Ovary (tissue), 9 donors: ENCODE measurements around the gene EFCAB3. TPM values are rescaled to one million over a fixed set of nuclear protein-coding genes. Genes with fewer than 3 reads are reported as not detected.

ENCODE experiments used
- DNase-seq, 5 donors: peaks; one replicate each; pipeline ENCODE4 v3.0.0-alpha.2; 2019 to 2020
- H3K27ac ChIP-seq, 2 donors: fragments of 200-600 bp; one replicate each; pipeline versions ENCODE4 v1.5.1 to v1.8.0; 2019 to 2022
- H3K27me3 ChIP-seq: fragments of 200-600 bp; one replicate; pipeline ENCODE4 v1.8.0; 2022
- H3K36me3 ChIP-seq: fragments of 200-600 bp; sonication (generic); one replicate; pipeline ENCODE4 v1.5.1; 2019
- H3K4me1 ChIP-seq: one replicate; pipeline ENCODE4 v1.8.1; 2013; ENCODE audit warnings: mild to moderate bottlenecking, moderate library complexity; ENCODE audit not compliant: insufficient read depth
- H3K4me3 ChIP-seq: fragments of 200-600 bp; sonication (generic); one replicate; pipeline ENCODE4 v1.5.1; 2017
- H3K9me3 ChIP-seq, 2 donors: fragments of 200-600 bp in 1 of 2; sonication (generic) in 1 of 2; one replicate each; pipeline versions ENCODE4 v1.5.1 to v1.8.1; 2013 to 2019; ENCODE audit warnings: mild to moderate bottlenecking in 1 of 2, moderate library complexity in 1 of 2
- CTCF ChIP-seq, 3 donors: fragments of 450-650 bp in 2 of 3; fragments of 200-600 bp in 1 of 3; IDR thresholded peaks; one replicate each; pipeline versions ENCODE4 v1.5.1 to v1.8.0; 2016 to 2022; ENCODE audit warnings: antibody characterized with exemption in 3 of 3, mild to moderate bottlenecking in 1 of 3
- EP300 ChIP-seq: sonication (generic); formaldehyde crosslinking; IDR thresholded peaks from one replicate; pipeline ENCODE4 v1.6.1; 2017; ENCODE audit warnings: antibody characterized with exemption
- POLR2A ChIP-seq: fragments of 450-650 bp; IDR thresholded peaks from one replicate; pipeline ENCODE4 v1.6.1; 2017; ENCODE audit warnings: antibody characterized with exemption, mild to moderate bottlenecking, moderate library complexity
- WGBS, 3 donors: extraction: QIAGEN DNeasy Blood & Tissue Kit in 1 of 3; methylation state at CpG; one replicate each; pipeline versions ENCODE4 v1.1.5 to v1.1.7; 2013 to 2017; 5-methylcytosine and 5-hydroxymethylcytosine counted together
- intact Hi-C, 4 donors: fragments of 100-400 bp; cut with DNase I; formaldehyde crosslinking; loops; one replicate each; pipeline versions ENCODE4 v1.11.0 to v1.15.1; 2022 to 2023
- polyA plus RNA-seq, 2 donors: library from polyadenylated mRNA; stranded (reverse); fragments of 200-250 nt in 1 of 2; fragments of 350-450 nt in 1 of 2; fragmentation: Illumina TruSeq in 1 of 2; extraction: RNeasy Lipid Tissue Mini Kit (QIAGEN cat#74804) in 1 of 2; gene quantifications; one replicate each; pipeline ENCODE4 v1.2.3, GENCODE V29; 2013 to 2014
- total RNA-seq, 7 donors: library from RNA; depleted of rRNA in 2 of 7; stranded (reverse); fragments of >200 nt in 2 of 7; fragmentation: NEBNext Ultra II Directional in 3 of 7; extraction: Animal tissue kit (Norgen Biotek cat#: 25700) in 3 of 7; gene quantifications; one replicate each; pipeline versions ENCODE4 v1.1.0 to v1.2.4, GENCODE V29; 2016 to 2023
- donor health status: DM: no; HTN: no; CAD: no; lungs with moderate emphysema.
- donor health status: DM: no; HTN: no; CAD: no.
- donor health status: Bipolar disorder and iron deficiency.
- donor health status: DM: yes; HTN: yes; CAD: no.
- donor health status: DM: no; HTN: no; CAD: no.
- donor health status: DM: yes; HTN: yes; CAD: no.

Gene EFCAB3
- total and polyA plus RNA-seq, 9 donors, result not detected

- TF ChIP-seq POLR2A (no peak), CTCF (IDR thresholded peaks at IDR 0.05) (no peak), EP300 (no peak)
- Histone ChIP-seq H3K4me3 (no peak overlapping the region), H3K9me3 (no peaks in the 10 kb centered on the region), H3K27ac (no peak overlapping the region), H3K36me3 (no peaks in the 10 kb centered on the region), H3K27me3 (no peaks in the 10 kb centered on the region), H3K4me1 (no peaks in the 10 kb centered on the region)
- no peak for DNase-seq
- WGBS, 3 donors, result 63 to 84% (median 69%) methylated on average over 2 of the region's 2 CpGs
- intact Hi-C loops, result no loop called here
These were observed 14.2 kb upstream of the EFCAB3 start for GRCh38 chr17:62366191-62366590.

DNA sequence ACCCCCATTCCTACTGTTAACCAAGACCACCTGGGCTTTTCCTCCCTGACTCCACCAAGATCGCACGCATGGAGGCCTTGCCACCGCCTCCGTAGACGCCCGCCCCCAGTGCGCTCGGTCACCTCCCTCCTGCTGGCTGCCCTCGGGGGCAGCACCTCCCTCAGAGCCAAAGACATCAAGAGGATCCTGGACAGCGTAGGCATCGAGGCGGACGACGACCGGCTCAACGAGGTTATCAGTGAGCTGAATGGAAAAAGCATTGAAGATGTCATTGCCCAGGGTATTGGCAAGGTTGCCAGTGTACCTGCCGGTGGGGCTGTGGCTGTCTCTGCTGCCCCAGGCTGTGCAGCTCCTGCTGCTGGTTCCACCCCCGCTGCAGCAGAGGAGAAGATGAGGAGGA is 1.2 kb downstream of the EFCAB3 start:
- no peak overlapping the region for H3K27ac ChIP-seq
- DNase-seq, result no peak
- H3K9me3 ChIP-seq, result no peaks in the 10 kb centered on the region
- H3K27me3 ChIP-seq, result no peaks in the 10 kb centered on the region
- intact Hi-C loops, result no loop called here
- H3K4me3 ChIP-seq, result no peak overlapping the region
- TF ChIP-seq EP300, result no peak
- H3K4me1 ChIP-seq, result no peaks in the 10 kb centered on the region
- H3K36me3 ChIP-seq, result no peaks in the 10 kb centered on the region
- WGBS, 3 donors, result 79 to 86% (median 82%) methylated on average over 18 of the region's 18 CpGs

- no peaks in the 10 kb centered on the region for H3K36me3 ChIP-seq
- intact Hi-C loops, result no loop called here
- no peak for TF ChIP-seq EP300
- TF ChIP-seq CTCF (IDR thresholded peaks at IDR 0.05), result no peak
- TF ChIP-seq POLR2A, result no peak
- H3K9me3 ChIP-seq, result no peaks in the 10 kb centered on the region
- H3K4me3 ChIP-seq, result no peak overlapping the region
- DNase-seq, result no peak
- H3K27me3 ChIP-seq, result no peaks in the 10 kb centered on the region
- H3K27ac ChIP-seq, result no peak overlapping the region
- WGBS, 3 donors, result 64 to 74% (median 69%) methylated on average over 1 of the region's 1 CpG
- no peaks in the 10 kb centered on the region for H3K4me1 ChIP-seq
These were observed 8.5 kb downstream of the EFCAB3 start for GRCh38 chr17:62388856-62389255.

- DNase-seq, result no peak
These were observed 12.6 kb downstream of the EFCAB3 start for GRCh38 chr17:62392908-62393307.

GRCh38 chr17:62398891-62399290 is 18.5 kb downstream of the EFCAB3 start:
- DNase-seq, result no peak
- 75 to 85% (median 84%) methylated on average over 1 of the region's 1 CpG for WGBS, 3 donors
- H3K4me3 ChIP-seq, result no peak overlapping the region
- no peaks in the 10 kb centered on the region for H3K36me3 ChIP-seq
- no peaks in the 10 kb centered on the region for H3K9me3 ChIP-seq
- H3K27ac ChIP-seq, result no peak overlapping the region
- intact Hi-C loops, result no loop called here
- H3K27me3 ChIP-seq, result no peaks in the 10 kb centered on the region
- no peaks in the 10 kb centered on the region for H3K4me1 ChIP-seq
- no peak for TF ChIP-seq EP300
- TF ChIP-seq POLR2A, result no peak
- TF ChIP-seq CTCF (IDR thresholded peaks at IDR 0.05), result no peak

More at GRCh38 chr17:62392908-62393307, 12.6 kb downstream of the EFCAB3 start:
- Histone ChIP-seq H3K4me1 (no peaks in the 10 kb centered on the region), H3K9me3 (no peaks in the 10 kb centered on the region), H3K27me3 (no peaks in the 10 kb centered on the region), H3K4me3 (no peak overlapping the region), H3K36me3 (no peaks in the 10 kb centered on the region), H3K27ac (no peak overlapping the region)
- TF ChIP-seq EP300 (no peak), POLR2A (no peak), CTCF (IDR thresholded peaks at IDR 0.05) (no peak)
- 78 to 86% (median 78%) methylated on average over 1 of the region's 1 CpG for WGBS, 3 donors
- intact Hi-C loops, result no loop called here
